Body of pancreas (tissue), 4 donors: ENCODE measurements around the gene GLDN. TPM values are rescaled to one million over a fixed set of nuclear protein-coding genes. Genes with fewer than 3 reads are reported as not detected.

Source experiments
- ATAC-seq: fragments of 150-250 bp; one replicate; pipeline ENCODE4 v1.9.1; 2016
- DNase-seq, 4 donors: peaks; one replicate each; pipeline ENCODE4 v3.0.0-alpha.2; 2019
- H3K27ac ChIP-seq, 4 donors: fragments of 200-600 bp; sonication (generic); 1 replicate in 3 of 4; 2 replicates in 1 of 4; pipeline versions ENCODE4 v1.5.1 to v1.6.1; 2016 to 2019; ENCODE audit warnings: mild to moderate bottlenecking in 1 of 4, mixed read lengths in 1 of 4, moderate library complexity in 1 of 4
- H3K27me3 ChIP-seq, 2 donors: fragments of 200-600 bp; sonication (generic); one replicate each; pipeline ENCODE4 v1.6.0; 2016; ENCODE audit warnings: mild to moderate bottlenecking in 1 of 2
- H3K36me3 ChIP-seq, 2 donors: fragments of 200-600 bp; sonication (generic); replicated peaks in 1 of 2; 2 replicates each; pipeline ENCODE4 v1.5.1; 2016; ENCODE audit warnings: low read depth in 2 of 2; ENCODE audit not compliant: insufficient read depth in 1 of 2
- H3K4me1 ChIP-seq: fragments of 200-600 bp; sonication (generic); one replicate; pipeline ENCODE4 v1.6.0; 2016
- H3K4me3 ChIP-seq, 2 donors: fragments of 200-600 bp; sonication (generic); 1 replicate in 1 of 2; 2 replicates in 1 of 2; pipeline ENCODE4 v1.5.1; 2016 to 2019
- H3K9me3 ChIP-seq, 3 donors: fragments of 200-600 bp; sonication (generic); 1 replicate in 2 of 3; 2 replicates in 1 of 3; pipeline ENCODE4 v1.5.1; 2016
- POLR2A ChIP-seq, 3 donors: fragments of 450-650 bp; IDR thresholded peaks; one replicate each; pipeline ENCODE4 v1.6.1; 2016; ENCODE audit warnings: antibody characterized with exemption in 3 of 3, mild to moderate bottlenecking in 2 of 3
- WGBS, 2 donors: methylation state at CpG; one replicate each; pipeline ENCODE4 v1.1.5; 2017; 5-methylcytosine and 5-hydroxymethylcytosine counted together
- intact Hi-C: fragments of 100-400 bp; cut with DNase I; formaldehyde crosslinking; loops from one replicate; pipeline ENCODE4 v1.15.1; 2023
- total RNA-seq, 2 donors: library from RNA; depleted of rRNA; stranded (reverse); fragments of >200 nt; gene quantifications; one replicate each; pipeline ENCODE4 v1.1.0, GENCODE V29; 2016
- TF ChIP-seq, protein P1 (sequence below), 7 experiments: fragments of 450-650 bp in 4 of 7; fragments of 200-600 bp in 3 of 7; sonication (generic) in 3 of 7; IDR thresholded peaks; one replicate each; pipeline ENCODE4 v1.5.1; 2016 to 2019; ENCODE audit warnings: antibody characterized with exemption in 7 of 7

The GLDN gene
- total RNA-seq, 2 donors from 2014 or later, result 2.6 to 5.6 TPM

DNA sequence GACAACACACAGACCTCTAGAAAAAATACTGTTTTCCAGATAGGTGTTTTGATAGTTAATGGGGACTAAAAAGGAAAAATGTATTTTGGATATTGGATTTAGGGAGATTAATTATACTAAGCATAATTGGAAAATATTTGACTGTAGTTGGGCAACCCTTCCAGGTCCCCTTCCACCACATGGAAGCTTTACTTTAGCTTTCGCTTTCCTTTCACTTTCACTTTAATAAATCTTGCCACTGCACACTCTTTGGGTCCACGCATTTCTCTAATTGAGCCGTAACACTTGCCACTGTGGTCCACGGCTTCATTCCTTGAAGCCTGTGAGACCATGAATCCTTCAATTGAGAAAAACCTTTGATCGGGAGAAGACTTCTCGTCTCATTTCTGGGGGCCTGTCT, 15.5 kb downstream of the GLDN start:
- Histone ChIP-seq H3K4me1 (peaks cover 12% of the 10 kb centered on the region), H3K36me3 (no peaks in the 10 kb centered on the region), H3K27ac (no peak overlapping the region), H3K4me3 (no peak overlapping the region), H3K27me3 (no peaks in the 10 kb centered on the region), H3K9me3 (no peaks in the 10 kb centered on the region)
- no peak for TF ChIP-seq POLR2A (IDR thresholded peaks at IDR 0.05)
- TF ChIP-seq, protein P1, sequence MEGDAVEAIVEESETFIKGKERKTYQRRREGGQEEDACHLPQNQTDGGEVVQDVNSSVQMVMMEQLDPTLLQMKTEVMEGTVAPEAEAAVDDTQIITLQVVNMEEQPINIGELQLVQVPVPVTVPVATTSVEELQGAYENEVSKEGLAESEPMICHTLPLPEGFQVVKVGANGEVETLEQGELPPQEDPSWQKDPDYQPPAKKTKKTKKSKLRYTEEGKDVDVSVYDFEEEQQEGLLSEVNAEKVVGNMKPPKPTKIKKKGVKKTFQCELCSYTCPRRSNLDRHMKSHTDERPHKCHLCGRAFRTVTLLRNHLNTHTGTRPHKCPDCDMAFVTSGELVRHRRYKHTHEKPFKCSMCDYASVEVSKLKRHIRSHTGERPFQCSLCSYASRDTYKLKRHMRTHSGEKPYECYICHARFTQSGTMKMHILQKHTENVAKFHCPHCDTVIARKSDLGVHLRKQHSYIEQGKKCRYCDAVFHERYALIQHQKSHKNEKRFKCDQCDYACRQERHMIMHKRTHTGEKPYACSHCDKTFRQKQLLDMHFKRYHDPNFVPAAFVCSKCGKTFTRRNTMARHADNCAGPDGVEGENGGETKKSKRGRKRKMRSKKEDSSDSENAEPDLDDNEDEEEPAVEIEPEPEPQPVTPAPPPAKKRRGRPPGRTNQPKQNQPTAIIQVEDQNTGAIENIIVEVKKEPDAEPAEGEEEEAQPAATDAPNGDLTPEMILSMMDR (IDR thresholded peaks at IDR 0.05), result no peak
- ATAC-seq (no peak), DNase-seq (no peak)
- WGBS, 2 donors, result 95 to 96% methylated on average over 6 of the region's 6 CpGs
- intact Hi-C loops, result no loop called here

GRCh38 chr15:51359981-51360380, 18.5 kb downstream of the GLDN start:
- Histone ChIP-seq H3K27me3 (no peaks in the 10 kb centered on the region), H3K36me3 (no peaks in the 10 kb centered on the region), H3K4me1 (no peaks in the 10 kb centered on the region), H3K9me3 (no peaks in the 10 kb centered on the region), H3K4me3 (no peak overlapping the region), H3K27ac (no peak overlapping the region)
- WGBS, 2 donors, result 76 to 89% methylated on average over 7 of the region's 7 CpGs
- intact Hi-C loops, result no loop called here
- TF ChIP-seq POLR2A (IDR thresholded peaks at IDR 0.05), result no peak
- TF ChIP-seq, protein P1 (IDR thresholded peaks at IDR 0.05), result no peak
- ATAC-seq, result no peak
- no peak for DNase-seq

- no peaks in the 10 kb centered on the region for H3K4me1 ChIP-seq
- H3K4me3 ChIP-seq, result no peak overlapping the region
- TF ChIP-seq POLR2A (IDR thresholded peaks at IDR 0.05), result no peak
- TF ChIP-seq, protein P1 (IDR thresholded peaks at IDR 0.05), result no peak
- no peaks in the 10 kb centered on the region for H3K9me3 ChIP-seq
- intact Hi-C loops, result no loop called here
- ATAC-seq (no peak), DNase-seq (no peak)
- 82 to 84% methylated on average over 9 of the region's 9 CpGs for WGBS, 2 donors
- no peaks in the 10 kb centered on the region for H3K36me3 ChIP-seq
- no peak overlapping the region for H3K27ac ChIP-seq
- H3K27me3 ChIP-seq, result no peaks in the 10 kb centered on the region
These were observed 21.9 kb downstream of the GLDN start for GRCh38 chr15:51363383-51363782.

GRCh38 chr15:51365417-51365816, 24.0 kb downstream of the GLDN start:
- ATAC-seq (no peak), DNase-seq (no peak)
- H3K4me1 ChIP-seq, result no peaks in the 10 kb centered on the region
- H3K27ac ChIP-seq, result no peak overlapping the region
- H3K36me3 ChIP-seq, result no peaks in the 10 kb centered on the region
- H3K9me3 ChIP-seq, result no peaks in the 10 kb centered on the region
- no peak for TF ChIP-seq POLR2A (IDR thresholded peaks at IDR 0.05)
- TF ChIP-seq, protein P1 (IDR thresholded peaks at IDR 0.05), result no peak
- intact Hi-C loops, result no loop called here
- H3K4me3 ChIP-seq, result no peak overlapping the region
- H3K27me3 ChIP-seq, result no peaks in the 10 kb centered on the region
- 84 to 87% methylated on average over 6 of the region's 6 CpGs for WGBS, 2 donors

DNA sequence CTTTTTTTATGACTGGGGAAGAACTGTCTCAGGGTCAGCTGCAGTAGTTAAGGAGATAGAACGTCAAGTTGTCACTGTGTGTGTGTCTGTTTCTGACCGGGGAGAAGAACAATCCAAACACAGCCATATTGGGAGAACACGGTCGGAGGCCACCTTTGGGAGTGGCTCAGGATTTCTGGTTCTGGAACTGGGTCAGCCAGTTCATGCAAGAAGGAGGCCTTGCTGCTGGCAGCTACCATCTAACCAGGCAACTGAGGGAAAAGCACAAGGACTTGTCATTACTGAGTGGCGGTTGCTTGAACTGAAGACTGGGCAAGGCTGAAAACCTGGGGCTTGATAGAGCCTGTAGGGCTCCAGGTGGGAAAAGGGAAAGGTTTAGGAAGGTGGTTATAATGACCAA, 24.6 kb downstream of the GLDN start:
- no peak for DNase-seq
- H3K9me3 ChIP-seq, result no peaks in the 10 kb centered on the region
- TF ChIP-seq, protein P1 (IDR thresholded peaks at IDR 0.05), result no peak
- no peak for TF ChIP-seq POLR2A (IDR thresholded peaks at IDR 0.05)
- WGBS, 2 donors, result 89 to 91% methylated on average over 5 of the region's 5 CpGs
- intact Hi-C loops, result no loop called here
- H3K27ac ChIP-seq, result no peak overlapping the region
- no peaks in the 10 kb centered on the region for H3K27me3 ChIP-seq
- no peak overlapping the region for H3K4me3 ChIP-seq
- H3K36me3 ChIP-seq, result no peaks in the 10 kb centered on the region
- no peaks in the 10 kb centered on the region for H3K4me1 ChIP-seq
- ATAC-seq, result no peak
